K562 (cell line): ENCODE measurements around the gene PPM1H. TPM values are rescaled to one million over a fixed set of nuclear protein-coding genes. Genes with fewer than 3 reads are reported as not detected.

Source experiments
- ATAC-seq: fragments of 200-7000 bp; cut with Tn5 transposase; 3 replicates; pipeline ENCODE4 v1.9.1; 2020; ENCODE audit warnings: moderate library complexity
- BruUV-seq: library from RNA; stranded (reverse); fragments of 400-500 nt; replicated peaks from 2 replicates; lab custom pipeline; 2021; lab: Mats Ljungman, UMichigan
- CTCF ChIA-PET: fragments of 300-600 bp; formaldehyde crosslinking; extraction: SDS; loops from one replicate; lab custom pipeline; 2021; ENCODE audit warnings: low intra/inter-chr PET ratio; lab: Yijun Ruan, JAX
- POLR2A ChIA-PET: fragments of 300-600, 350-650 bp; sonication (Branson Sonifier 250); formaldehyde crosslinking; extraction: SDS; loops from one replicate; lab custom pipeline; 2021; ENCODE audit warnings: antibody characterized with exemption, inconsistent platforms; lab: Yijun Ruan, JAX
- DNase-seq, 4 experiments: peaks; one replicate each; pipeline versions ENCODE4 v3.0.0 to v3.0.0-alpha.2; 2011 to 2018; ENCODE audit warnings: low spot score in 3 of 4, mixed read lengths in 3 of 4; ENCODE audit errors: extremely low read depth in 1 of 4
- FAIRE-seq: peaks from 2 replicates; lab custom pipeline; 2011; peaks lifted over from hg19 to GRCh38; lab: Jason Lieb, UNC
- H2AFZ ChIP-seq: 2 replicates; pipeline ENCODE4 v1.6.0; 2011; ENCODE audit warnings: low read depth, low read length, control low read depth, inconsistent platforms
- H3K27ac ChIP-seq: fragments of 200-600 bp; 3 replicates; pipeline ENCODE4 v1.8.0; 2011; ENCODE audit warnings: low read depth, mild to moderate bottlenecking, control low read depth, inconsistent platforms, low read length, moderate library complexity, mixed read lengths; ENCODE audit errors: extremely low read depth
- H3K27me3 ChIP-seq, 2 experiments: fragments of 300-600 bp in 1 of 2; 2 replicates in 1 of 2; 3 replicates in 1 of 2; pipeline versions ENCODE4 v1.6.0 to v1.8.0; 2011; ENCODE audit warnings: inconsistent platforms in 2 of 2, low read length in 2 of 2, mild to moderate bottlenecking in 1 of 2, mixed read lengths in 1 of 2, moderate library complexity in 1 of 2; ENCODE audit not compliant: control insufficient read depth in 2 of 2, insufficient read depth in 2 of 2
- H3K36me3 ChIP-seq: fragments of 300-600 bp; 3 replicates; pipeline ENCODE4 v1.8.0; 2011; ENCODE audit warnings: mild to moderate bottlenecking, low read length, inconsistent platforms; ENCODE audit not compliant: control insufficient read depth, insufficient read depth
- H3K4me1 ChIP-seq, 2 experiments: fragments of 200-600 bp in 1 of 2; replicated peaks in 1 of 2; 2 replicates in 1 of 2; 3 replicates in 1 of 2; pipeline versions ENCODE4 v1.5.1 to v1.8.0; 2011; ENCODE audit warnings: inconsistent platforms in 2 of 2, low read length in 2 of 2, mild to moderate bottlenecking in 1 of 2, mixed read lengths in 1 of 2, moderate library complexity in 1 of 2; ENCODE audit not compliant: control insufficient read depth in 2 of 2, insufficient read depth in 2 of 2
- H3K4me2 ChIP-seq: 2 replicates; pipeline ENCODE4 v1.6.1; 2011; ENCODE audit warnings: low read length, control low read depth, inconsistent platforms, mixed read lengths; ENCODE audit not compliant: insufficient read depth
- H3K4me3 ChIP-seq: fragments of 200-600 bp; sonication (generic), shearing (Covaris generic); 2 replicates; pipeline ENCODE4 v1.5.1; 2016; ENCODE audit warnings: control low read depth, inconsistent platforms
- H3K79me2 ChIP-seq: fragments of 200-600 bp; 3 replicates; pipeline ENCODE4 v1.8.0; 2011; ENCODE audit warnings: low read length, inconsistent platforms; ENCODE audit not compliant: control insufficient read depth, insufficient read depth
- H3K9ac ChIP-seq, 2 experiments: 2 replicates each; pipeline versions ENCODE4 v1.6.0 to v1.6.1; 2011; ENCODE audit warnings: low read depth in 2 of 2, low read length in 2 of 2, control low read depth in 1 of 2, inconsistent platforms in 1 of 2, mild to moderate bottlenecking in 1 of 2, mixed read lengths in 1 of 2; ENCODE audit not compliant: insufficient read depth in 1 of 2
- H3K9me1 ChIP-seq: one replicate; pipeline ENCODE4 v1.6.0; 2011; ENCODE audit warnings: inconsistent platforms, mild to moderate bottlenecking, low read length, moderate library complexity; ENCODE audit not compliant: control insufficient read depth, insufficient read depth
- H3K9me3 ChIP-seq: replicated peaks from 2 replicates; pipeline ENCODE4 v1.5.1; 2011; ENCODE audit warnings: low read depth, low read length, inconsistent platforms; ENCODE audit not compliant: control insufficient read depth, insufficient read depth
- H4K20me1 ChIP-seq: replicated peaks from 2 replicates; pipeline ENCODE4 v1.6.1; 2011; ENCODE audit warnings: low read length, inconsistent platforms, mixed read lengths; ENCODE audit not compliant: control insufficient read depth, insufficient read depth
- ATF3 ChIP-seq, 2 experiments: fragments of 450-650 bp in 1 of 2; sonication (generic) in 1 of 2; formaldehyde crosslinking in 1 of 2; IDR thresholded peaks in 1 of 2; conservative IDR thresholded peaks in 1 of 2; 2 replicates each; pipeline versions ENCODE4 v1.6.1 to v1.8.1; 2016 to 2023; ENCODE audit warnings: mild to moderate bottlenecking in 2 of 2, moderate library complexity in 2 of 2, inconsistent platforms in 1 of 2, missing genetic modification reagents in 1 of 2
- BACH1 ChIP-seq: fragments of 200-800 bp; sonication (Bioruptor generic); IDR thresholded peaks from 2 replicates; pipeline ENCODE4 v1.6.1; 2016; ENCODE audit warnings: missing genetic modification characterization, missing compliant biosample characterization
- ERF ChIP-seq: fragments of 450-650 bp; formaldehyde crosslinking; IDR thresholded peaks from 2 replicates; pipeline ENCODE4 v1.4.0; 2020; ENCODE audit warnings: mild to moderate bottlenecking, mixed read lengths
- ETS2 ChIP-seq: IDR thresholded peaks from 2 replicates; pipeline ENCODE4 v1.6.1; 2016; ENCODE audit warnings: borderline replicate concordance, missing genetic modification characterization, mild to moderate bottlenecking, moderate library complexity, missing compliant biosample characterization; ENCODE audit not compliant: poor library complexity, severe bottlenecking
- HMBOX1 ChIP-seq: sonication (generic); IDR thresholded peaks from 2 replicates; pipeline ENCODE4 v1.6.1; 2016
- MYNN ChIP-seq, 2 experiments: sonication (generic); formaldehyde crosslinking in 1 of 2; IDR thresholded peaks; 2 replicates each; pipeline versions ENCODE4 v1.5.0 to v1.6.1; 2016 to 2020; ENCODE audit warnings: antibody characterized with exemption in 1 of 2, missing genetic modification reagents in 1 of 2
- POLR2H ChIP-seq: IDR thresholded peaks from 2 replicates; pipeline ENCODE4 v1.6.1; 2016; ENCODE audit warnings: missing genetic modification characterization, low read depth, mild to moderate bottlenecking, control low read depth, missing compliant biosample characterization, moderate library complexity
- SPI1 ChIP-seq: IDR thresholded peaks from 2 replicates; pipeline ENCODE4 v1.6.1; 2011; ENCODE audit warnings: low read depth, low read length, control low read depth, borderline replicate concordance
- ZBTB49 ChIP-seq: sonication (generic); formaldehyde crosslinking; IDR thresholded peaks from 2 replicates; pipeline ENCODE4 v1.8.0; 2022; ENCODE audit warnings: missing genetic modification reagents, mild to moderate bottlenecking, borderline replicate concordance
- WGBS: fragments of 100-300 bp; shearing (Covaris generic); methylation state at CpG from one replicate; pipeline ENCODE4 v1.1.6; 2016; ENCODE audit warnings: low coverage, mixed read lengths; ENCODE audit not compliant: insufficient coverage; ENCODE audit errors: missing lambda C conversion rate; 5-methylcytosine and 5-hydroxymethylcytosine counted together
- in situ Hi-C: fragments of 300-500 bp; cut with MboI; formaldehyde crosslinking; loops from 4 replicates; pipeline ENCODE4 v1.15.0; 2018; ENCODE audit warnings: inconsistent platforms, mixed read lengths
- intact Hi-C: fragments of 100-400 bp; cut with micrococcal nuclease; formaldehyde crosslinking; loops from 2 replicates; pipeline ENCODE4 v1.14.2; 2022
- polyA plus RNA-seq, 8 experiments: library from polyadenylated mRNA; depleted of rRNA in 4 of 8; stranded (reverse) in 5 of 8; unstranded in 3 of 8; fragments of >200 nt; fragmentation: Nextera tagmentation in 2 of 8; fragmentation: Illumina TruSeq in 1 of 8; extraction: Ambion mirVana in 2 of 8; extraction: Trizol in 1 of 8; gene quantifications; 2 replicates each; pipeline versions ENCODE4 v1.2.1 to v1.2.3, GENCODE V29; 2011 to 2014; ENCODE audit warnings: inconsistent platforms in 1 of 8, missing spikeins in 1 of 8
- total RNA-seq, 7 experiments: library from RNA; depleted of rRNA in 6 of 7; stranded (reverse); fragments of >200 nt in 6 of 7; fragmentation: Illumina TruSeq in 2 of 7; extraction: Trizol in 2 of 7; gene quantifications; 2 replicates each; pipeline versions ENCODE4 v1.2.1 to v1.2.3, GENCODE V29; 2011 to 2021; ENCODE audit warnings: low replicate concordance in 1 of 7

PPM1H gene
- total and polyA plus RNA-seq, 9 of the 15 experiments (the other 6 are each of a cell fraction or from before 2014, with no cell fraction given) = 5.3 to 29.3 (median 11.3) TPM

- no TSS peak for BruUV-seq
- Histone ChIP-seq H3K27me3 (no peaks in the 10 kb centered on the region), H3K27ac (peak overlapping the region; percentile 21; the same call in 1 of the 3 replicates), H3K79me2 (peaks cover 30% of the 10 kb centered on the region; the same call in 2 of the 3 replicates), H3K9me3 (no peaks in the 10 kb centered on the region), H3K4me3 (no peak overlapping the region), H3K4me1 (peaks cover 8 to 67% of the 10 kb centered on the region in 2 experiments; a peak in 4 of 5 replicates), H3K9ac (no peak overlapping the region), H3K9me1 (no peaks in the 10 kb centered on the region), H4K20me1 (0 out of 2 replicates have a peak, but pooled peaks cover 3% of the 10 kb centered on the region), H2AFZ (no peak overlapping the region), H3K4me2 (no peak overlapping the region), H3K36me3 (0 out of 3 replicates have a peak, but pooled peaks cover 2% of the 10 kb centered on the region)
- no peak for DNase-seq
- in situ Hi-C loops = no loop called here
- intact Hi-C loops = no loop called here
- FAIRE-seq = no peak
- WGBS = 3% methylated on average over 2 of the region's 2 CpGs
- TF ChIP-seq SPI1 (peak; percentile 89), HMBOX1 (peak; percentile 44; the same call in 1 of the 2 replicates), MYNN (IDR thresholded peaks at IDR 0.05) (no peak), MYNN (CRISPR knock-in tag; IDR thresholded peaks at IDR 0.05) (no peak)
- POLR2A ChIA-PET = no interaction called here
- CTCF ChIA-PET = no interaction called here
- peak; percentile 18; the same call in 2 of the 3 replicates for ATAC-seq
Observed at GRCh38 chr12:62907561-62907960, 27.4 kb downstream of the PPM1H start.

GRCh38 chr12:62907078-62907477 lies 27.9 kb downstream of the PPM1H start:
- no TSS peak for BruUV-seq
- intact Hi-C loops (no loop called here), in situ Hi-C loops (no loop called here)
- no peak for ATAC-seq
- H3K27ac ChIP-seq = no peak overlapping the region; the same call in 2 of the 3 replicates
- H3K9me1 ChIP-seq = no peaks in the 10 kb centered on the region
- H3K9ac ChIP-seq = no peak overlapping the region
- POLR2A ChIA-PET = interaction anchor here (0.6 kb wide), 1 partner anchor 10 kb away, joined by 3 read pairs; no protein-coding TSS in a partner anchor
- DNase-seq = no peak
- H4K20me1 ChIP-seq = 0 out of 2 replicates have a peak, but pooled peaks cover 3% of the 10 kb centered on the region
- H3K4me1 ChIP-seq = peaks cover 8 to 63% of the 10 kb centered on the region in 2 experiments; a peak in 4 of 5 replicates
- FAIRE-seq = no peak
- no peaks in the 10 kb centered on the region for H3K27me3 ChIP-seq
- CTCF ChIA-PET = no interaction called here
- H2AFZ ChIP-seq = no peak overlapping the region
- no peak overlapping the region for H3K4me2 ChIP-seq
- H3K4me3 ChIP-seq = no peak overlapping the region
- H3K9me3 ChIP-seq = no peaks in the 10 kb centered on the region
- H3K36me3 ChIP-seq = 0 out of 3 replicates have a peak, but pooled peaks cover 2% of the 10 kb centered on the region
- H3K79me2 ChIP-seq = peaks cover 26% of the 10 kb centered on the region; the same call in 2 of the 3 replicates
- 19% methylated on average over 1 of the region's 1 CpG for WGBS
- TF ChIP-seq BACH1 (tag) (no peak), ZBTB49 (CRISPR knock-in tag) (no peak), ERF (no peak), ATF3 (IDR thresholded peaks at IDR 0.05) (no peak), ATF3 (CRISPR knock-in tag; conservative IDR thresholded peaks at IDR 0.05) (no peak), POLR2H (tag) (no peak), ETS2 (no peak)
